Lower leg skin (tissue), 4 donors: ENCODE data around the gene LMO1. TPM values are rescaled to one million over a fixed set of nuclear protein-coding genes. Genes with fewer than 3 reads are reported as not detected.

Experiments
- DNase-seq, 2 donors: peaks; one replicate each; pipeline ENCODE4 v3.0.0-alpha.2; 2019; ENCODE audit warnings: low spot score in 2 of 2
- H3K4me3 ChIP-seq: fragments of 200-600 bp; sonication (generic); 2 replicates; pipeline ENCODE4 v1.5.1; 2017; ENCODE audit warnings: mild to moderate bottlenecking, low read depth; ENCODE audit not compliant: poor library complexity, severe bottlenecking
- POLR2A ChIP-seq, 2 donors: fragments of 450-650 bp; IDR thresholded peaks; one replicate each; pipeline ENCODE4 v1.6.1; 2016 to 2017; ENCODE audit warnings: antibody characterized with exemption in 2 of 2, mild to moderate bottlenecking in 1 of 2, moderate library complexity in 1 of 2
- WGBS, 2 donors: methylation state at CpG; one replicate each; pipeline ENCODE4 v1.1.5; 2018; 5-methylcytosine and 5-hydroxymethylcytosine counted together
- intact Hi-C: fragments of 100-400 bp; cut with DNase I; formaldehyde crosslinking; loops from one replicate; pipeline ENCODE4 v1.15.0; 2023; ENCODE audit warnings: low total_unique reads
- total RNA-seq, 4 donors: library from RNA; depleted of rRNA; stranded (reverse); fragments of >200 nt; gene quantifications; one replicate each; pipeline ENCODE4 v1.1.0, GENCODE V29; 2016
- TF ChIP-seq, protein P1 (sequence below), 3 donors: fragments of 450-650 bp; IDR thresholded peaks; one replicate each; pipeline ENCODE4 v1.5.1; 2016; ENCODE audit warnings: antibody characterized with exemption in 3 of 3, mild to moderate bottlenecking in 3 of 3, moderate library complexity in 2 of 3

Gene LMO1
- total RNA-seq, 4 donors from 2014 or later = 7.0 to 19.3 (median 8.4) TPM

DNA sequence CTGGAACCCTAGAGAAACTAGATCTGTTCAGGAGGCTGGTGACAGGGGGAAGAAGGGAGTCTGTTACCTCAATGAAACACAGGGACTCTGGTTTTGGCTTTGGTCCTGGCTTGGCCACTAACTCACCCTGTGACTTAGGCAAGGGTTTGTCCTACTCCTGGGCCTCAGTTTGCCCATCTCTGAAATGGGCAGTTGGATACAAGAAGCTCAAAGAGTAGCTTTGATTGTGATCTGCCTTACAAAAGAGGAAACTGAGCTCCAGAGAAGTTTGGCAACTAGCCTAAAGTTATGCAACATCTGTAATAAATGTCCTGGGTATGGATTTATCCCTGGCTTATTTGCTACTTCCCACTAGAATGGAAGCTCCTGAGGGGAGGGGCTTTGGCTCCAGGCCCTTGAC is 24.0 kb upstream of the LMO1 start:
- intact Hi-C loops = no loop called here
- H3K4me3 ChIP-seq = no peak overlapping the region
- peak in 1 of 2 donors; percentile 13 for DNase-seq
- TF ChIP-seq POLR2A (IDR thresholded peaks at IDR 0.05) = no peak
- TF ChIP-seq, protein P1, sequence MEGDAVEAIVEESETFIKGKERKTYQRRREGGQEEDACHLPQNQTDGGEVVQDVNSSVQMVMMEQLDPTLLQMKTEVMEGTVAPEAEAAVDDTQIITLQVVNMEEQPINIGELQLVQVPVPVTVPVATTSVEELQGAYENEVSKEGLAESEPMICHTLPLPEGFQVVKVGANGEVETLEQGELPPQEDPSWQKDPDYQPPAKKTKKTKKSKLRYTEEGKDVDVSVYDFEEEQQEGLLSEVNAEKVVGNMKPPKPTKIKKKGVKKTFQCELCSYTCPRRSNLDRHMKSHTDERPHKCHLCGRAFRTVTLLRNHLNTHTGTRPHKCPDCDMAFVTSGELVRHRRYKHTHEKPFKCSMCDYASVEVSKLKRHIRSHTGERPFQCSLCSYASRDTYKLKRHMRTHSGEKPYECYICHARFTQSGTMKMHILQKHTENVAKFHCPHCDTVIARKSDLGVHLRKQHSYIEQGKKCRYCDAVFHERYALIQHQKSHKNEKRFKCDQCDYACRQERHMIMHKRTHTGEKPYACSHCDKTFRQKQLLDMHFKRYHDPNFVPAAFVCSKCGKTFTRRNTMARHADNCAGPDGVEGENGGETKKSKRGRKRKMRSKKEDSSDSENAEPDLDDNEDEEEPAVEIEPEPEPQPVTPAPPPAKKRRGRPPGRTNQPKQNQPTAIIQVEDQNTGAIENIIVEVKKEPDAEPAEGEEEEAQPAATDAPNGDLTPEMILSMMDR (IDR thresholded peaks at IDR 0.05) = no peak

- 76% methylated on average over 5 of the region's 5 CpGs for WGBS, 2 donors
- TF ChIP-seq, protein P1 (IDR thresholded peaks at IDR 0.05) = no peak
- TF ChIP-seq POLR2A (IDR thresholded peaks at IDR 0.05) = no peak
- DNase-seq = peak in 1 of 2 donors; percentile 59
Measured at GRCh38 chr11:8287297-8287696, 23.6 kb upstream of the LMO1 start.

GRCh38 chr11:8286886-8287285 is 23.2 kb upstream of the LMO1 start:
- intact Hi-C loops = no loop called here
- WGBS, 2 donors = 54 to 60% methylated on average over 2 of the region's 2 CpGs
- H3K4me3 ChIP-seq = no peak overlapping the region
- TF ChIP-seq POLR2A (IDR thresholded peaks at IDR 0.05) = no peak
- TF ChIP-seq, protein P1 (IDR thresholded peaks at IDR 0.05) = no peak
- DNase-seq = peak; percentile 13 to 68

More at GRCh38 chr11:8287297-8287696, 23.6 kb upstream of the LMO1 start:
- no peak overlapping the region for H3K4me3 ChIP-seq
- intact Hi-C loops = no loop called here

DNA sequence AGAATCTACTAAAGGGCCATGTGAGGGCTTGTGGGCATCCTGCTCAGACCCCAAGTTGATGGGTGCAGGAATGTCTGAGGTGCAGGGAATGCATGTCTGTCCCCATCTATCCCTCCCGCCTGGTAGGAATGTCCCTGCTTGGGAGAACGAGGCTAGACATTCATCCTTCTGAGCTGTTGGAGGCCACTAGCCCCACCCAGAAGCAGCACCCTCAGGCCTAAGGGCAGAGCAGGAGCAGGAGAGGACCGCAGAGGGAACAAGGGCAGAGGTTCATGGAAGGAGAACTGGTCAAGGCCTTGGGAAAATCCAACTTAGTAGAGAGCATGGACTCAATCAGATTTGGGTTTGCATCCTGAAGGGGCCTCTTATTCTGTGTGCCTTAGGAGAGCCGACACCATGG is 22.1 kb upstream of the LMO1 start:
- 86 to 89% methylated on average over 4 of the region's 4 CpGs for WGBS, 2 donors
- DNase-seq = peak; percentile 8 to 67
- TF ChIP-seq, protein P1 (IDR thresholded peaks at IDR 0.05) = no peak
- TF ChIP-seq POLR2A (IDR thresholded peaks at IDR 0.05) = no peak
- intact Hi-C loops = no loop called here
- H3K4me3 ChIP-seq = no peak overlapping the region

GRCh38 chr11:8285228-8285627 is 21.6 kb upstream of the LMO1 start:
- TF ChIP-seq, protein P1 (IDR thresholded peaks at IDR 0.05) = no peak
- TF ChIP-seq POLR2A (IDR thresholded peaks at IDR 0.05) = no peak
- 80 to 94% methylated on average over 3 of the region's 3 CpGs for WGBS, 2 donors
- DNase-seq = peak; percentile 9 to 58
- intact Hi-C loops = no loop called here
- H3K4me3 ChIP-seq = no peak overlapping the region
